Measurements from ENCODE around the gene EEF1B2.

DNA sequence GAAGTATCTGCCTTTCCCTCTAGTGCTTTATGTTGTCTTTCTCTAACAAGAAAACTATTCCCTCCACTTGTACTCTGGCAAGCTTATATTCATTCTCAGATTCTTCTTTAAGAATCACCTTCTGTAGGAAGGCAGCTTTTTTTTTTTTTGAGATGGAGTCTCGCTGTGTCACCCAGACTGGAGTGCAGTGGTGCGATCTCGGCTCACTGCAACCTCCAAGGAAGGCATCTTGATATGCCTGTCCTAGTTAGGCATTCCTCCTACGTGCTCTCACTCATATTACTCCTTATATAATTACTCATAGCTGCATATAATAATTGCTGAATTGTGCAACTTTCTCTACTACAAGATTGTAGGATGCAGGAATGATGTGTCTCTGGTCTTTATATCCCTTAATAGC is 16.2 kb upstream of the EEF1B2 start:
- TF ChIP-seq, protein P1, sequence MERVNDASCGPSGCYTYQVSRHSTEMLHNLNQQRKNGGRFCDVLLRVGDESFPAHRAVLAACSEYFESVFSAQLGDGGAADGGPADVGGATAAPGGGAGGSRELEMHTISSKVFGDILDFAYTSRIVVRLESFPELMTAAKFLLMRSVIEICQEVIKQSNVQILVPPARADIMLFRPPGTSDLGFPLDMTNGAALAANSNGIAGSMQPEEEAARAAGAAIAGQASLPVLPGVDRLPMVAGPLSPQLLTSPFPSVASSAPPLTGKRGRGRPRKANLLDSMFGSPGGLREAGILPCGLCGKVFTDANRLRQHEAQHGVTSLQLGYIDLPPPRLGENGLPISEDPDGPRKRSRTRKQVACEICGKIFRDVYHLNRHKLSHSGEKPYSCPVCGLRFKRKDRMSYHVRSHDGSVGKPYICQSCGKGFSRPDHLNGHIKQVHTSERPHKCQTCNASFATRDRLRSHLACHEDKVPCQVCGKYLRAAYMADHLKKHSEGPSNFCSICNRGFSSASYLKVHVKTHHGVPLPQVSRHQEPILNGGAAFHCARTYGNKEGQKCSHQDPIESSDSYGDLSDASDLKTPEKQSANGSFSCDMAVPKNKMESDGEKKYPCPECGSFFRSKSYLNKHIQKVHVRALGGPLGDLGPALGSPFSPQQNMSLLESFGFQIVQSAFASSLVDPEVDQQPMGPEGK (CRISPR knock-in tag; IDR thresholded peaks at IDR 0.05; ENCODE audit: borderline replicate concordance), result no peak
- TF ChIP-seq, protein P2, sequence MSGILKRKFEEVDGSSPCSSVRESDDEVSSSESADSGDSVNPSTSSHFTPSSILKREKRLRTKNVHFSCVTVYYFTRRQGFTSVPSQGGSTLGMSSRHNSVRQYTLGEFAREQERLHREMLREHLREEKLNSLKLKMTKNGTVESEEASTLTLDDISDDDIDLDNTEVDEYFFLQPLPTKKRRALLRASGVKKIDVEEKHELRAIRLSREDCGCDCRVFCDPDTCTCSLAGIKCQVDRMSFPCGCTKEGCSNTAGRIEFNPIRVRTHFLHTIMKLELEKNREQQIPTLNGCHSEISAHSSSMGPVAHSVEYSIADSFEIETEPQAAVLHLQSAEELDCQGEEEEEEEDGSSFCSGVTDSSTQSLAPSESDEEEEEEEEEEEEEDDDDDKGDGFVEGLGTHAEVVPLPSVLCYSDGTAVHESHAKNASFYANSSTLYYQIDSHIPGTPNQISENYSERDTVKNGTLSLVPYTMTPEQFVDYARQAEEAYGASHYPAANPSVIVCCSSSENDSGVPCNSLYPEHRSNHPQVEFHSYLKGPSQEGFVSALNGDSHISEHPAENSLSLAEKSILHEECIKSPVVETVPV (CRISPR knock-in tag; IDR thresholded peaks at IDR 0.05), result no peak
- TF ChIP-seq, protein P3, sequence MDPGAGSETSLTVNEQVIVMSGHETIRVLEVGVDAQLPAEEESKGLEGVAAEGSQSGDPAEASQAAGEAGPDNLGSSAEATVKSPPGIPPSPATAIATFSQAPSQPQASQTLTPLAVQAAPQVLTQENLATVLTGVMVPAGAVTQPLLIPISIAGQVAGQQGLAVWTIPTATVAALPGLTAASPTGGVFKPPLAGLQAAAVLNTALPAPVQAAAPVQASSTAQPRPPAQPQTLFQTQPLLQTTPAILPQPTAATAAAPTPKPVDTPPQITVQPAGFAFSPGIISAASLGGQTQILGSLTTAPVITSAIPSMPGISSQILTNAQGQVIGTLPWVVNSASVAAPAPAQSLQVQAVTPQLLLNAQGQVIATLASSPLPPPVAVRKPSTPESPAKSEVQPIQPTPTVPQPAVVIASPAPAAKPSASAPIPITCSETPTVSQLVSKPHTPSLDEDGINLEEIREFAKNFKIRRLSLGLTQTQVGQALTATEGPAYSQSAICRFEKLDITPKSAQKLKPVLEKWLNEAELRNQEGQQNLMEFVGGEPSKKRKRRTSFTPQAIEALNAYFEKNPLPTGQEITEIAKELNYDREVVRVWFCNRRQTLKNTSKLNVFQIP (CRISPR knock-in tag; IDR thresholded peaks at IDR 0.05; ENCODE audit: borderline replicate concordance, low read depth), result no peak
- TF ChIP-seq ZNF565 (CRISPR knock-in tag; conservative IDR thresholded peaks at IDR 0.05; ENCODE audit: low read depth), result no peak
- TF ChIP-seq, protein P4, sequence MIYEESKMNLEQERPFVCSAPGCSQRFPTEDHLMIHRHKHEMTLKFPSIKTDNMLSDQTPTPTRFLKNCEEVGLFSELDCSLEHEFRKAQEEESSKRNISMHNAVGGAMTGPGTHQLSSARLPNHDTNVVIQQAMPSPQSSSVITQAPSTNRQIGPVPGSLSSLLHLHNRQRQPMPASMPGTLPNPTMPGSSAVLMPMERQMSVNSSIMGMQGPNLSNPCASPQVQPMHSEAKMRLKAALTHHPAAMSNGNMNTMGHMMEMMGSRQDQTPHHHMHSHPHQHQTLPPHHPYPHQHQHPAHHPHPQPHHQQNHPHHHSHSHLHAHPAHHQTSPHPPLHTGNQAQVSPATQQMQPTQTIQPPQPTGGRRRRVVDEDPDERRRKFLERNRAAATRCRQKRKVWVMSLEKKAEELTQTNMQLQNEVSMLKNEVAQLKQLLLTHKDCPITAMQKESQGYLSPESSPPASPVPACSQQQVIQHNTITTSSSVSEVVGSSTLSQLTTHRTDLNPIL (CRISPR knock-in tag; IDR thresholded peaks at IDR 0.05; ENCODE audit: low read depth), result no peak
- no peak for TF ChIP-seq CSDC2 (CRISPR knock-in tag; IDR thresholded peaks at IDR 0.05)
- no peak for TF ChIP-seq TOX (CRISPR knock-in tag; IDR thresholded peaks at IDR 0.05; ENCODE audit: borderline replicate concordance)
